ENCODE data around the gene DNAH12. TPM values are rescaled to one million over a fixed set of nuclear protein-coding genes. Genes with fewer than 3 reads are reported as not detected.
A peak's percentile ranks its signal among the peaks of the same experiment; 100 is the strongest.

The DNAH12 gene
- total and polyA plus RNA-seq, 2 of the 13 experiments (the other 11 are each of a cell fraction or from before 2014, with no cell fraction given), result 0.11 TPM

DNA sequence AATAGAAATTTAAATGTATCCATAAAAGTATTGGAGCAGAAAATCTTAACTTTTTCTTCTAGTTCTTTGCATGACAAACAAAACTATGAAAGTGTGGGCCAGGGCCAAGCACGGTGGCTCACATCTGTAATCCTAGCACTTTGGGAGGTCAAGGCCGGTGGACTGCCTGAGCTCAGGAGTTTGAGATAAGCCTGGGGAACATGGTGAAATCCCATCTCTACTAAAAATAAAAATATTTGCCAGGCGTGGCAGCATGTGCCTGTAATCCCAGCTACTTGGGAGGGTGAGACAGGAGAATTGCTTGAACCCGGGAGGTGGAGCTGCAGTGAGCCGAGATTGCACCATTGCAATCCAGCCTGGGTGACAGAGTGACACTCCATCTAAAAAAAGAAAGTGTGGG is 158.6 kb downstream of the DNAH12 start (continued):
- TF ChIP-seq, protein P1, sequence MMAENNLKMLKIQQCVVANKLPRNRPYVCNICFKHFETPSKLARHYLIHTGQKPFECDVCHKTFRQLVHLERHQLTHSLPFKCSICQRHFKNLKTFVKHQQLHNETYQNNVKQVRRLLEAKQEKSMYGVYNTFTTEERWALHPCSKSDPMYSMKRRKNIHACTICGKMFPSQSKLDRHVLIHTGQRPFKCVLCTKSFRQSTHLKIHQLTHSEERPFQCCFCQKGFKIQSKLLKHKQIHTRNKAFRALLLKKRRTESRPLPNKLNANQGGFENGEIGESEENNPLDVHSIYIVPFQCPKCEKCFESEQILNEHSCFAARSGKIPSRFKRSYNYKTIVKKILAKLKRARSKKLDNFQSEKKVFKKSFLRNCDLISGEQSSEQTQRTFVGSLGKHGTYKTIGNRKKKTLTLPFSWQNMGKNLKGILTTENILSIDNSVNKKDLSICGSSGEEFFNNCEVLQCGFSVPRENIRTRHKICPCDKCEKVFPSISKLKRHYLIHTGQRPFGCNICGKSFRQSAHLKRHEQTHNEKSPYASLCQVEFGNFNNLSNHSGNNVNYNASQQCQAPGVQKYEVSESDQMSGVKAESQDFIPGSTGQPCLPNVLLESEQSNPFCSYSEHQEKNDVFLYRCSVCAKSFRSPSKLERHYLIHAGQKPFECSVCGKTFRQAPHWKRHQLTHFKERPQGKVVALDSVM (CRISPR knock-in tag; IDR thresholded peaks at IDR 0.05), result peak; percentile 25; the same call in 1 of the 2 replicates
- peak; percentile 87 for TF ChIP-seq ZNF460 (CRISPR knock-in tag; IDR thresholded peaks at IDR 0.05; ENCODE audit: borderline replicate concordance)
- TF ChIP-seq ZNF382 (CRISPR knock-in tag; IDR thresholded peaks at IDR 0.05; ENCODE audit: borderline replicate concordance), result no peak
- TF ChIP-seq MAZ (IDR thresholded peaks at IDR 0.05; ENCODE audit: borderline replicate concordance, low read depth, low read length), result no peak
- 0 out of 2 replicates have a peak, but pooled peaks have one; percentile 39 for TF ChIP-seq MAZ (CRISPR knock-in tag; IDR thresholded peaks at IDR 0.05; ENCODE audit: low read depth)
- TF ChIP-seq LCORL (IDR thresholded peaks at IDR 0.05), result no peak
- TF ChIP-seq LCORL (CRISPR knock-in tag; IDR thresholded peaks at IDR 0.05), result peak; percentile 64; the same call in 1 of the 2 replicates
- TF ChIP-seq GATAD2A (CRISPR knock-in tag; IDR thresholded peaks at IDR 0.05), result peak; percentile 79
- TF ChIP-seq, protein P2, sequence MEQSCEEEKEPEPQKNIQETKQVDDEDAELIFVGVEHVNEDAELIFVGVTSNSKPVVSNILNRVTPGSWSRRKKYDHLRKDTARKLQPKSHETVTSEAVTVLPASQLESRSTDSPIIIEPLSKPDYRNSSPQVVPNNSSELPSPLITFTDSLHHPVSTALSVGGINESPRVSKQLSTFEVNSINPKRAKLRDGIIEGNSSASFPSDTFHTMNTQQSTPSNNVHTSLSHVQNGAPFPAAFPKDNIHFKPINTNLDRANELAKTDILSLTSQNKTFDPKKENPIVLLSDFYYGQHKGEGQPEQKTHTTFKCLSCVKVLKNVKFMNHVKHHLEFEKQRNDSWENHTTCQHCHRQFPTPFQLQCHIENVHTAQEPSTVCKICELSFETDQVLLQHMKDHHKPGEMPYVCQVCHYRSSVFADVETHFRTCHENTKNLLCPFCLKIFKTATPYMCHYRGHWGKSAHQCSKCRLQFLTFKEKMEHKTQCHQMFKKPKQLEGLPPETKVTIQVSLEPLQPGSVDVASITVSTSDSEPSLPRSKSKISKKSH (CRISPR knock-in tag; IDR thresholded peaks at IDR 0.05; ENCODE audit: borderline replicate concordance), result no peak
- TF ChIP-seq, protein P3, sequence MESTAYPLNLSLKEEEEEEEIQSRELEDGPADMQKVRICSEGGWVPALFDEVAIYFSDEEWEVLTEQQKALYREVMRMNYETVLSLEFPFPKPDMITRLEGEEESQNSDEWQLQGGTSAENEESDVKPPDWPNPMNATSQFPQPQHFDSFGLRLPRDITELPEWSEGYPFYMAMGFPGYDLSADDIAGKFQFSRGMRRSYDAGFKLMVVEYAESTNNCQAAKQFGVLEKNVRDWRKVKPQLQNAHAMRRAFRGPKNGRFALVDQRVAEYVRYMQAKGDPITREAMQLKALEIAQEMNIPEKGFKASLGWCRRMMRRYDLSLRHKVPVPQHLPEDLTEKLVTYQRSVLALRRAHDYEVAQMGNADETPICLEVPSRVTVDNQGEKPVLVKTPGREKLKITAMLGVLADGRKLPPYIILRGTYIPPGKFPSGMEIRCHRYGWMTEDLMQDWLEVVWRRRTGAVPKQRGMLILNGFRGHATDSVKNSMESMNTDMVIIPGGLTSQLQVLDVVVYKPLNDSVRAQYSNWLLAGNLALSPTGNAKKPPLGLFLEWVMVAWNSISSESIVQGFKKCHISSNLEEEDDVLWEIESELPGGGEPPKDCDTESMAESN (CRISPR knock-in tag; conservative IDR thresholded peaks at IDR 0.05), result peak; percentile 39; the same call in 1 of the 2 replicates
- no peak for TF ChIP-seq FOXP1 (IDR thresholded peaks at IDR 0.05)
- peak; percentile 56; the same call in 1 of the 2 replicates for TF ChIP-seq FOXP1 (CRISPR knock-in tag; IDR thresholded peaks at IDR 0.05)
- TF ChIP-seq HDAC2 (CRISPR knock-in tag; IDR thresholded peaks at IDR 0.05), result peak; percentile 82
- no peak for TF ChIP-seq ATF7-NPFF (CRISPR knock-in tag; IDR thresholded peaks at IDR 0.05; ENCODE audit: low read depth)
- TF ChIP-seq, protein P4, sequence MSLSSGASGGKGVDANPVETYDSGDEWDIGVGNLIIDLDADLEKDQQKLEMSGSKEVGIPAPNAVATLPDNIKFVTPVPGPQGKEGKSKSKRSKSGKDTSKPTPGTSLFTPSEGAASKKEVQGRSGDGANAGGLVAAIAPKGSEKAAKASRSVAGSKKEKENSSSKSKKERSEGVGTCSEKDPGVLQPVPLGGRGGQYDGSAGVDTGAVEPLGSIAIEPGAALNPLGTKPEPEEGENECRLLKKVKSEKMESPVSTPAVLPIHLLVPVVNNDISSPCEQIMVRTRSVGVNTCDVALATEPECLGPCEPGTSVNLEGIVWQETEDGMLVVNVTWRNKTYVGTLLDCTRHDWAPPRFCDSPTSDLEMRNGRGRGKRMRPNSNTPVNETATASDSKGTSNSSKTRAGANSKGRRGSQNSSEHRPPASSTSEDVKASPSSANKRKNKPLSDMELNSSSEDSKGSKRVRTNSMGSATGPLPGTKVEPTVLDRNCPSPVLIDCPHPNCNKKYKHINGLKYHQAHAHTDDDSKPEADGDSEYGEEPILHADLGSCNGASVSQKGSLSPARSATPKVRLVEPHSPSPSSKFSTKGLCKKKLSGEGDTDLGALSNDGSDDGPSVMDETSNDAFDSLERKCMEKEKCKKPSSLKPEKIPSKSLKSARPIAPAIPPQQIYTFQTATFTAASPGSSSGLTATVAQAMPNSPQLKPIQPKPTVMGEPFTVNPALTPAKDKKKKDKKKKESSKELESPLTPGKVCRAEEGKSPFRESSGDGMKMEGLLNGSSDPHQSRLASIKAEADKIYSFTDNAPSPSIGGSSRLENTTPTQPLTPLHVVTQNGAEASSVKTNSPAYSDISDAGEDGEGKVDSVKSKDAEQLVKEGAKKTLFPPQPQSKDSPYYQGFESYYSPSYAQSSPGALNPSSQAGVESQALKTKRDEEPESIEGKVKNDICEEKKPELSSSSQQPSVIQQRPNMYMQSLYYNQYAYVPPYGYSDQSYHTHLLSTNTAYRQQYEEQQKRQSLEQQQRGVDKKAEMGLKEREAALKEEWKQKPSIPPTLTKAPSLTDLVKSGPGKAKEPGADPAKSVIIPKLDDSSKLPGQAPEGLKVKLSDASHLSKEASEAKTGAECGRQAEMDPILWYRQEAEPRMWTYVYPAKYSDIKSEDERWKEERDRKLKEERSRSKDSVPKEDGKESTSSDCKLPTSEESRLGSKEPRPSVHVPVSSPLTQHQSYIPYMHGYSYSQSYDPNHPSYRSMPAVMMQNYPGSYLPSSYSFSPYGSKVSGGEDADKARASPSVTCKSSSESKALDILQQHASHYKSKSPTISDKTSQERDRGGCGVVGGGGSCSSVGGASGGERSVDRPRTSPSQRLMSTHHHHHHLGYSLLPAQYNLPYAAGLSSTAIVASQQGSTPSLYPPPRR (CRISPR knock-in tag; IDR thresholded peaks at IDR 0.05; ENCODE audit: borderline replicate concordance), result peak; percentile 31; the same call in 1 of the 2 replicates
- 0 out of 2 replicates have a peak, but pooled peaks have one; percentile 49 for TF ChIP-seq NFKBIZ (CRISPR knock-in tag; IDR thresholded peaks at IDR 0.05)
- TF ChIP-seq POGZ (CRISPR knock-in tag; IDR thresholded peaks at IDR 0.05), result peak; percentile 78
- peak; percentile 97 for TF ChIP-seq PITX1 (CRISPR knock-in tag; IDR thresholded peaks at IDR 0.05)
- TF ChIP-seq SOX6 (IDR thresholded peaks at IDR 0.05), result no peak
- TF ChIP-seq SOX6 (CRISPR knock-in tag; IDR thresholded peaks at IDR 0.05), result peak; percentile 83
- TF ChIP-seq ZNF350 (CRISPR knock-in tag; IDR thresholded peaks at IDR 0.05; ENCODE audit: borderline replicate concordance, low read depth), result peak; percentile 31; the same call in 1 of the 2 replicates
- peak; percentile 49 for TF ChIP-seq RXRB (CRISPR knock-in tag; IDR thresholded peaks at IDR 0.05; ENCODE audit: borderline replicate concordance)

All from HepG2 (cell line).